GM04504 (cell line): ENCODE data around the gene CCBE1.
A peak's percentile ranks its signal among the peaks of the same experiment; 100 is the strongest.

Source experiments
- DNase-seq: peaks from one replicate; pipeline ENCODE4 v3.0.0-alpha.2; 2012; ENCODE audit warnings: low read depth

CCBE1 gene

GRCh38 chr18:59454909-59455727 is 242.1 kb downstream of the CCBE1 start:
- DNase-seq: no peak

GRCh38 chr18:59453468-59453961 is 243.7 kb downstream of the CCBE1 start:
- DNase-seq: no peak

- DNase-seq: no peak
Observed at GRCh38 chr18:59451963-59452362, 245.3 kb downstream of the CCBE1 start.

GRCh38 chr18:59451073-59451472 is 246.2 kb downstream of the CCBE1 start:
- no peak for DNase-seq

GRCh38 chr18:59448546-59448945 is 248.7 kb downstream of the CCBE1 start:
- peak; percentile 35 for DNase-seq

- DNase-seq: peak; percentile 16
Observed at GRCh38 chr18:59446012-59446411, 251.2 kb downstream of the CCBE1 start.

GRCh38 chr18:59437851-59438569 is 259.2 kb downstream of the CCBE1 start:
- DNase-seq: no peak

- peak; percentile 47 for DNase-seq
Observed at GRCh38 chr18:59432803-59433597, 264.2 kb downstream of the CCBE1 start.

GRCh38 chr18:59431131-59431530 is 266.1 kb downstream of the CCBE1 start:
- DNase-seq: no peak

- DNase-seq: no peak
Observed at GRCh38 chr18:59429608-59430007, 267.6 kb downstream of the CCBE1 start.

- no peak for DNase-seq
Observed at GRCh38 chr18:59428018-59428417, 269.2 kb downstream of the CCBE1 start.

- no peak for DNase-seq
Observed at GRCh38 chr18:59426855-59427254, 270.4 kb downstream of the CCBE1 start.

GRCh38 chr18:59423259-59423658 is 274.0 kb downstream of the CCBE1 start:
- DNase-seq: no peak

GRCh38 chr18:59420244-59420643 is 277.0 kb downstream of the CCBE1 start:
- no peak for DNase-seq

GRCh38 chr18:59419386-59419785 is 277.8 kb downstream of the CCBE1 start:
- DNase-seq: peak; percentile 62

GRCh38 chr18:59416818-59417217 is 280.4 kb downstream of the CCBE1 start:
- DNase-seq: no peak

GRCh38 chr18:59414111-59414653 is 283.0 kb downstream of the CCBE1 start:
- no peak for DNase-seq

- no peak for DNase-seq
Observed at GRCh38 chr18:59402432-59403090, 294.7 kb downstream of the CCBE1 start.

- no peak for DNase-seq
Observed at GRCh38 chr18:59400407-59400806, 296.8 kb downstream of the CCBE1 start.

GRCh38 chr18:59395226-59396175 is 301.7 kb downstream of the CCBE1 start:
- DNase-seq: no peak
